Measurements from ENCODE around the gene PCCA. TPM values are rescaled to one million over a fixed set of nuclear protein-coding genes. Genes with fewer than 3 reads are reported as not detected.

Gene PCCA
- total and polyA plus RNA-seq, 12 donors, result 27.6 to 176 (median 97.7) TPM

- Histone ChIP-seq H3K4me3 (no peak overlapping the region), H3K27ac (no peak overlapping the region), H3K4me1 (replicated peaks in 1 of 2) (peaks cover 0 to 8% of the 10 kb centered on the region in 2 donors), H3K36me3 (replicated peaks in 1 of 2) (no peaks in the 10 kb centered on the region), H3K27me3 (no peaks in the 10 kb centered on the region), H3K9me3 (replicated peaks in 1 of 3) (no peaks in the 10 kb centered on the region)
- no peak for DNase-seq
- no peak for TF ChIP-seq CTCF (IDR thresholded peaks at IDR 0.05)
- TF ChIP-seq POLR2A (IDR thresholded peaks at IDR 0.05), result no peak
- WGBS, 4 donors, result 55 to 89% (median 63%) methylated on average over 1 of the region's 1 CpG
- intact Hi-C loops (cut with DNase I), result no loop called here
Observed at GRCh38 chr13:100195568-100195967, 106.7 kb downstream of the PCCA start.

DNA sequence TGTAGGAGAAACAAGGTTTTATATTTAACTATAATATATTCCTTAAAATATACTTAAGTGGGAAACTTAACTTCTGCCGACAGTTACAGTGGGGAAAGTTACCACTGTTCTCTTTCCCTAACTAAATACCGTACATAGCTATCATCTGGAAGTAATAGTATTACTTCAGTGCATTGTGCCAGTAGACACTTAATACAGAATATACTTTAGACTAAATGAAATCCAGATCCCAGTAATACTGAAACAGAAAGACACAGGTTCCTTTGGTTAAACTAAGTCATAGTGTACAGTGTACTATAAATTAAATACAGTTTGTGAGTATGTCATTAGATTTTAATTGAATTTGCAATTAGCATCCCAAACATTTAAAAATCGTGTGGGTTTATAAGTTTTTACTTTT, 107.5 kb downstream of the PCCA start:
- no peak for DNase-seq
- Histone ChIP-seq H3K36me3 (replicated peaks in 1 of 2) (no peaks in the 10 kb centered on the region), H3K27ac (no peak overlapping the region), H3K4me1 (replicated peaks in 1 of 2) (peaks cover 0 to 8% of the 10 kb centered on the region in 2 donors), H3K4me3 (no peak overlapping the region), H3K9me3 (replicated peaks in 1 of 3) (no peaks in the 10 kb centered on the region), H3K27me3 (no peaks in the 10 kb centered on the region)
- WGBS, 4 donors, result 86 to 93% (median 90%) methylated on average over 3 of the region's 3 CpGs
- intact Hi-C loops (cut with DNase I), result no loop called here
- TF ChIP-seq POLR2A (IDR thresholded peaks at IDR 0.05) (no peak), CTCF (IDR thresholded peaks at IDR 0.05) (no peak)

DNA sequence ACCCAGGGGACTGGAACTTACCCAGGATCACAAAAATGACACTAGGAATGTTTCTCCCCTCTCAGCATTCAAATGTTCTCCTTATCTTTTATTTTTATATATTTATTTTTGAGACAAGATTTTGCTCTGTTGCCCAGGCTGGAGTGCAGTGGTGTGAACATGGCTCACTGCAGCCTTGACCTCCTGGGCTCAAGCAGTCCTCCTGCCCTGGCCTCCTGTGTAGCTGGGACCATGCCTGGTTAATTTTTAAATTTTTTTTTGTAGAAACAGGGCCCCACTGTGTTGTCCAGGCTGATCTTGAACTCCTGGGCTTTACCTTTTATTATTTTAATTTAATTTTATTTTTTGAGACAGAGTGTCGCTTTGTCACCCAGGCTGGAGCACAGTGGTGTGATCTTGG, 108.2 kb downstream of the PCCA start:
- Histone ChIP-seq H3K36me3 (replicated peaks in 1 of 2) (no peaks in the 10 kb centered on the region), H3K27ac (no peak overlapping the region), H3K4me1 (replicated peaks in 1 of 2) (peaks cover 0 to 8% of the 10 kb centered on the region in 2 donors), H3K27me3 (no peaks in the 10 kb centered on the region), H3K9me3 (replicated peaks in 1 of 3) (no peaks in the 10 kb centered on the region), H3K4me3 (no peak overlapping the region)
- TF ChIP-seq POLR2A (IDR thresholded peaks at IDR 0.05) (no peak), CTCF (IDR thresholded peaks at IDR 0.05) (no peak)
- intact Hi-C loops (cut with DNase I), result no loop called here
- no peak for DNase-seq
- WGBS, 4 donors, result 100% methylated on average over 1 of the region's 1 CpG

DNA sequence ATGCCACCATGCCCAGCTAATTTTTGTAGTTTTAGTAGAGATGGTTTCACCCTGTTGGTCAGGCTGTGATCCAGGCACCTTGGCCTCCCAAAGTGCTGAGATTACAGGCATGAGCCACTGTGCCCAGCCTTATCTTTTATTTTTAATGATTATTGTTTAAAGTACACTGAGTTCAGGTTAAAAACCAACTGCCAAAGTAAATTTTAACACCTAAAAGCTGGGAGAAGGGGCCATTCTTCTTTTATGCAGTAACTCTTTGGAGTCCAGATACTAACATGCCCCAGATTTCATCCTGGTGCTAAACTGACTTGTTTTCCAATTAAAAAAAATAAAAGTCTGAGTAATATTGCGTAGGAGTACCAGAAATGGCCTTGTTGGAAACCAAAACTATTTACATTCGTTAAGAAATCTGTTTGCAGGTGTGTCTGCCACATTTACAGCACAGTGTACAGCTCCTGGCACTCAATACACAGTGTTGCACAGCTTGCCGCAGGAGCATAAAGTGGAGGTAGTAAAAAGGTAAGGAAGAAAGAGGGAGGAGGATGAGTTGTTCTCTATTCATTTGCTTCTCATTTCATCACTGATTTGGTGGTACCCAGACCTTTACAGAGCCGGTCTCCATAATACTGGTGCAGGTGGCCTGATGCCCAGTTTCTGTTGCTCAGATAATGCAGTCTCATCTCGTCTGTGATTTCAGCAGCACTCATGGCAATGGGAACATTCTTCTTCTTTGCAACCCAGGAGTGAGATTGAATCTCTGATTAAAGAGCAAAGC, 108.9 kb downstream of the PCCA start:
- Histone ChIP-seq H3K4me3 (no peak overlapping the region), H3K27me3 (no peaks in the 10 kb centered on the region), H3K27ac (no peak overlapping the region), H3K36me3 (replicated peaks in 1 of 2) (no peaks in the 10 kb centered on the region), H3K4me1 (replicated peaks in 1 of 2) (peaks cover 0 to 8% of the 10 kb centered on the region in 2 donors), H3K9me3 (replicated peaks in 1 of 3) (no peaks in the 10 kb centered on the region)
- intact Hi-C loops (cut with DNase I), result no loop called here
- 68 to 75% (median 73%) methylated on average over 5 of the region's 5 CpGs for WGBS, 4 donors
- DNase-seq, result peak in 1 of 7 donors; percentile 7
- TF ChIP-seq POLR2A (IDR thresholded peaks at IDR 0.05) (no peak), CTCF (IDR thresholded peaks at IDR 0.05) (no peak)

Measured in adrenal gland (tissue), 12 donors.